Thyroid gland (tissue), 4 donors: ENCODE data around the gene KIF1B. TPM values are rescaled to one million over a fixed set of nuclear protein-coding genes. Genes with fewer than 3 reads are reported as not detected.
"Not testable (repeated sequence)": the region's sequence is repeated elsewhere in the genome, so short reads cannot be mapped to it uniquely, and the experiment has no call there.

ENCODE experiments used
- DNase-seq, 2 donors: peaks; one replicate each; pipeline ENCODE4 v3.0.0-alpha.2; 2019
- H3K27ac ChIP-seq, 3 donors: fragments of 200-600 bp; sonication (generic); 1 replicate in 2 of 3; 2 replicates in 1 of 3; pipeline ENCODE4 v1.5.1; 2016 to 2019; ENCODE audit warnings: mild to moderate bottlenecking in 1 of 3, moderate library complexity in 1 of 3
- H3K27me3 ChIP-seq: fragments of 200-600 bp; sonication (generic); one replicate; pipeline ENCODE4 v1.5.1; 2019
- H3K36me3 ChIP-seq, 2 donors: fragments of 200-600 bp; sonication (generic); one replicate each; pipeline ENCODE4 v1.5.1; 2016 to 2019
- H3K4me1 ChIP-seq, 2 donors: fragments of 200-600 bp; sonication (generic); one replicate each; pipeline ENCODE4 v1.5.1; 2017 to 2019
- H3K4me3 ChIP-seq, 3 donors: fragments of 200-600 bp; sonication (generic); replicated peaks in 1 of 3; 1 replicate in 2 of 3; 2 replicates in 1 of 3; pipeline ENCODE4 v1.5.1; 2016; ENCODE audit warnings: mild to moderate bottlenecking in 1 of 3
- H3K9me3 ChIP-seq: fragments of 200-600 bp; sonication (generic); one replicate; pipeline ENCODE4 v1.5.1; 2017
- POLR2A ChIP-seq, 2 donors: fragments of 450-650 bp; IDR thresholded peaks; one replicate each; pipeline ENCODE4 v1.6.1; 2017; ENCODE audit warnings: antibody characterized with exemption in 2 of 2, mild to moderate bottlenecking in 2 of 2, moderate library complexity in 1 of 2
- WGBS, 2 donors: methylation state at CpG; one replicate each; pipeline ENCODE4 v1.1.5; 2017; 5-methylcytosine and 5-hydroxymethylcytosine counted together
- intact Hi-C: fragments of 100-400 bp; cut with DNase I; formaldehyde crosslinking; loops from one replicate; pipeline ENCODE4 v1.15.1; 2023
- total RNA-seq, 4 donors: library from RNA; depleted of rRNA; stranded (reverse); fragments of >200 nt; gene quantifications; one replicate each; pipeline ENCODE4 v1.2.3, GENCODE V29; 2016
- TF ChIP-seq, protein P1 (sequence below), 6 experiments: fragments of 200-600 bp in 3 of 6; fragments of 450-650 bp in 3 of 6; sonication (generic) in 3 of 6; IDR thresholded peaks; one replicate each; pipeline ENCODE4 v1.5.1; 2016 to 2019; ENCODE audit warnings: antibody characterized with exemption in 6 of 6, mild to moderate bottlenecking in 2 of 6, inconsistent platforms in 1 of 6, moderate library complexity in 1 of 6

Gene KIF1B
- total RNA-seq, 4 donors from 2014 or later = 51.7 to 70.5 (median 53.5) TPM

DNA sequence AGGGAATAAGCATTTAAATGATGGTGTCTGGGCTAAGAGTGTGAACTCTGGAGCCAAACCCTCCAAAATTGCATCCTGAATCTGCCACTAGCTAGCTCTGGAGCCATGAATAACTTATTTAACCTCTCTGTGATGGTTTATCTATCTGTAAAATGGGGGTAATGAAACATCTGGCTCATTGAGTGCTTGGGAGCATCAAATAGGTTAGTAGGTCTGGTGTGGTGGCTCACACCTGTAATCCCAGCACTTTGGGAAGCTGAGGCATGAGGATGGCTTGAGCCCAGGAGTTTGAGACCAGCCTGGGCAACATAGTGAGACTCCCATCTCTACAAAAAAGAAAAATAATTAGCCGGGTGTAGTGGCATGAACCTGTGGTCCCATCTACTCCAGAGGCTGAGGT, 42.8 kb downstream of the KIF1B start:
- Histone ChIP-seq H3K4me3 (no peak overlapping the region), H3K4me1 (peaks cover 0 to 19% of the 10 kb centered on the region in 2 donors), H3K36me3 (no peaks in the 10 kb centered on the region), H3K27ac (no peak overlapping the region), H3K27me3 (no peaks in the 10 kb centered on the region), H3K9me3 (no peaks in the 10 kb centered on the region)
- no peak for DNase-seq
- no peak for TF ChIP-seq POLR2A (IDR thresholded peaks at IDR 0.05)
- TF ChIP-seq, protein P1, sequence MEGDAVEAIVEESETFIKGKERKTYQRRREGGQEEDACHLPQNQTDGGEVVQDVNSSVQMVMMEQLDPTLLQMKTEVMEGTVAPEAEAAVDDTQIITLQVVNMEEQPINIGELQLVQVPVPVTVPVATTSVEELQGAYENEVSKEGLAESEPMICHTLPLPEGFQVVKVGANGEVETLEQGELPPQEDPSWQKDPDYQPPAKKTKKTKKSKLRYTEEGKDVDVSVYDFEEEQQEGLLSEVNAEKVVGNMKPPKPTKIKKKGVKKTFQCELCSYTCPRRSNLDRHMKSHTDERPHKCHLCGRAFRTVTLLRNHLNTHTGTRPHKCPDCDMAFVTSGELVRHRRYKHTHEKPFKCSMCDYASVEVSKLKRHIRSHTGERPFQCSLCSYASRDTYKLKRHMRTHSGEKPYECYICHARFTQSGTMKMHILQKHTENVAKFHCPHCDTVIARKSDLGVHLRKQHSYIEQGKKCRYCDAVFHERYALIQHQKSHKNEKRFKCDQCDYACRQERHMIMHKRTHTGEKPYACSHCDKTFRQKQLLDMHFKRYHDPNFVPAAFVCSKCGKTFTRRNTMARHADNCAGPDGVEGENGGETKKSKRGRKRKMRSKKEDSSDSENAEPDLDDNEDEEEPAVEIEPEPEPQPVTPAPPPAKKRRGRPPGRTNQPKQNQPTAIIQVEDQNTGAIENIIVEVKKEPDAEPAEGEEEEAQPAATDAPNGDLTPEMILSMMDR (IDR thresholded peaks at IDR 0.05) = no peak
- intact Hi-C loops = no loop called here
- 82 to 100% methylated on average over 1 of the region's 1 CpG for WGBS, 2 donors

DNA sequence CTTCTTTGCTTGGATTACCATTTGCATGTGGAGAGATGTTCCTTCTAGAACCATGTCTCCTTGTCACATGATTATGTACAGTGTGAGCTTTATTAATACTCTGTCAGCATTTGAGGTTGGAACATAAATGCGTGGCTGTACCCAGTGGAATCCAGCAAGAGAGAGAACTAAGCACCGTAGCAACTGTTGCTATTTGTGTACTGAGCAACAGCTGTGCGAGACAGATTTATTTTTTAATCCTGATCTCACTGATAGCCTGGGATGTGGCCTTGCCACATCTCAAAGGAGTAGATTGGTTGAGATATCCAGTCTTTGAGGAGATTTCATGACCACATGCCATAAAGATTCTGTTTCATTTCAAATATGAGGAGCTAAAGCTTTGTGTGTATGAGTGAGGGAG, 43.4 kb downstream of the KIF1B start:
- no peak for DNase-seq
- no peaks in the 10 kb centered on the region for H3K27me3 ChIP-seq
- H3K9me3 ChIP-seq = no peaks in the 10 kb centered on the region
- intact Hi-C loops = no loop called here
- peaks cover 0 to 19% of the 10 kb centered on the region in 2 donors for H3K4me1 ChIP-seq
- 16 to 41% methylated on average over 3 of the region's 3 CpGs for WGBS, 2 donors
- H3K4me3 ChIP-seq = no peak overlapping the region
- no peak overlapping the region for H3K27ac ChIP-seq
- no peak for TF ChIP-seq POLR2A (IDR thresholded peaks at IDR 0.05)
- TF ChIP-seq, protein P1 (IDR thresholded peaks at IDR 0.05) = no peak
- no peaks in the 10 kb centered on the region for H3K36me3 ChIP-seq

DNA sequence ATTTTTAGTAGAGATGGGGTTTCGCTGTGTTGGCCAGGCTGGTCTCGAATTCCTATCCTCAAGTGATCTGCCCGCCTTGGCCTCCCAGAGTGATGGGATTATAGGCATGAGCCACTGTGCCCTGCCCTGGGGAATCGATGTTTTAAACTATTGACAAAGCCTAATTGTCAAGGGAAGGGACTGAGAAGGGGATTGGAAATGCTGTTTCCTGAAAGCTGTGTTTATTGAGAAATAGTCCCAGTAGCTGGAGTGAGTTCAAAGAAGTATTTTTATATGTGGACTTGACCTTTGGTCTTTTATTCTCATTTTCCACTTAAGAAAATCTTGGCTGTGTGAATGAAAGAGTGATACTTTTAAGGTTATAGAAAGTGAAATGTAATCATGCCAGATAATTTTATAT, 47.5 kb downstream of the KIF1B start:
- no peaks in the 10 kb centered on the region for H3K9me3 ChIP-seq
- H3K4me1 ChIP-seq = peaks cover 0 to 14% of the 10 kb centered on the region in 2 donors
- H3K4me3 ChIP-seq = no peak overlapping the region
- WGBS, 2 donors = 82 to 94% methylated on average over 4 of the region's 4 CpGs
- H3K27ac ChIP-seq = no peak overlapping the region
- peaks cover 8 to 19% of the 10 kb centered on the region in 2 donors for H3K36me3 ChIP-seq
- no peaks in the 10 kb centered on the region for H3K27me3 ChIP-seq
- TF ChIP-seq, protein P1 (IDR thresholded peaks at IDR 0.05) = no peak
- TF ChIP-seq POLR2A (IDR thresholded peaks at IDR 0.05) = no peak
- DNase-seq = no peak
- intact Hi-C loops = no loop called here

DNA sequence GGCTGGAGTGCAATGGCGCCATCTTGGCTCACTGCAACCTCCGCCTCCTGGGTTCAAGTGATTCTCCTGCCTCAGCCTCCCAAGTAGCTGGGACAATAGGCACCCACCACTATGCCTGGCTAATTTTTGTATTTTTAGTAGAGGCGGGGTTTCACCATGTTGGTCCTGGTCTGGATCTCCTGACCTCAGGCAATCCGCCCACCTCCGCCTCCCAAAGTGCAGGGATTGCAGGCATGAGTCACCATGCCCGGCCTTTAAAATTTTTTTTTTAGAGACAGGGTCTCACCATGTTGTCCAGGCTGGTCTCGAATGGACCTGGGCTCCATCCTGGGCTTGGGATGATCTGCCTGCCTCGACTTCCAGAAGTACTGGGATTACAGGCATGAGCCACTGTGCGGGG, 49.2 kb downstream of the KIF1B start:
- intact Hi-C loops, H3K4me3 ChIP-seq, H3K9me3 ChIP-seq, DNase-seq, H3K4me1 ChIP-seq, H3K27ac ChIP-seq, H3K27me3 ChIP-seq: not testable (repeated sequence)
- WGBS, 2 donors = 94 to 97% methylated on average over 9 of the region's 9 CpGs
- peaks cover 8 to 19% of the 10 kb centered on the region in 2 donors for H3K36me3 ChIP-seq

DNA sequence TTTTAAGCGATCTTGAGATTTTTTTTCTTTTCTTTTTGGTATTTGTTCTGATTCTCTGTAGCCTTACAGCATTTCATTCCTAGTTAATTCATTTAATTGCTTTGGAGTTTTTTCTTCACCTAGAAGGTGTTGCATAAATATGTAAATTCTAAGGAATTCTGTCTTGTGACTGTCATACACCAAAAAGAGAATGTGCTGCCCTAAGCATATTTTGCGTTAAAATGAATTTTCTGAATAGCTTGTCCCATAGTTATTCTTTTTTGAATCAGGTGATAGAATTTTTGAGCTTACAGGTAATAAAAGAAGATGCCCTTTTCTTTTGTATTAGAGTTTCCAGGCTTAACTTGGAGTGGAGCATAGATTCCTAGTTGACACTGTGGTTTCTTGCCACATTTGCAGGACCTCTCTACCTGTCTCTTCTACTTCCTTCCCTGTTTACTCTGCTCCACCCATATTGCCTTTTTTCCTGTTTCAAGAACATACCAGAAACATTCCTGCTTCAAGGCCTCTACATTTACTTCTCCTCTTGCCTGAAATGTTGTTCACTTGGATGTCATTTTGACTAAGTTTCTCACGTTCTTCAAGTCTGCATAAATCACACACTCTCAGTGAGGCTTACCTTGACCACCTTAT, 53.2 kb downstream of the KIF1B start:
- DNase-seq = no peak
- intact Hi-C loops = no loop called here
- Histone ChIP-seq H3K4me1 (no peaks in the 10 kb centered on the region), H3K9me3 (no peaks in the 10 kb centered on the region), H3K27ac (peak overlapping the region in 1 of 3 donors; percentile 53), H3K36me3 (peaks cover 8 to 19% of the 10 kb centered on the region in 2 donors), H3K27me3 (no peaks in the 10 kb centered on the region), H3K4me3 (no peak overlapping the region)
- 92 to 95% methylated on average over 3 of the region's 3 CpGs for WGBS, 2 donors
- TF ChIP-seq, protein P1 (IDR thresholded peaks at IDR 0.05) = no peak
- no peak for TF ChIP-seq POLR2A (IDR thresholded peaks at IDR 0.05)
